Stomach (tissue), 4 donors: ENCODE results near the gene OFD1.

Source experiments
- POLR2AphosphoS5 ChIP-seq, 3 donors: sonication (generic); formaldehyde crosslinking; IDR thresholded peaks; one replicate each; pipeline ENCODE4 v1.6.1; 2016; ENCODE audit warnings: antibody characterized with exemption in 3 of 3
- TF ChIP-seq, protein P1 (sequence below), 7 experiments: fragments of 450-650 bp in 4 of 7; fragments of 200-600 bp in 3 of 7; sonication (generic) in 3 of 7; IDR thresholded peaks; one replicate each; pipeline ENCODE4 v1.5.1; 2016 to 2019; ENCODE audit warnings: antibody characterized with exemption in 7 of 7, control low read depth in 2 of 7, mild to moderate bottlenecking in 1 of 7

DNA sequence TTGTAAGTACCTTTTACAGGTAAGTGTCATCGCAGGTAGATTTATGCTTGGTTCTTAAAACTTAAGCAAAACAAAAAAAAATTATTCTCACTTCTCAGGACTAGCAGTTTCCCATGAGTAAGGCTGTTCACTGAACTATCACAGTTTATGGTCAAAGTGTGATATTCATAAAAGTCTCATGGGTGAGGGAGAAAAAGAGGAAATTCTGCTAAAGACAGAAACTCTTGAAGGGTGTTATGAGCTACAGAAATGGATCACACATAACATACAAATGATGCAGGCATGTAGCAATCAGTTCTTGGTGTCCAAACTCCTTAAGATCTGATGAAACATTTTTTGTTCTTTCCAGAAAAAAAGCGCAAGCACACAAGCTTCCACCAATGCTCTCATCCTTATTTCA is 37.1 kb upstream of the OFD1 start:
- no peak for TF ChIP-seq POLR2AphosphoS5 (IDR thresholded peaks at IDR 0.05)
- TF ChIP-seq, protein P1, sequence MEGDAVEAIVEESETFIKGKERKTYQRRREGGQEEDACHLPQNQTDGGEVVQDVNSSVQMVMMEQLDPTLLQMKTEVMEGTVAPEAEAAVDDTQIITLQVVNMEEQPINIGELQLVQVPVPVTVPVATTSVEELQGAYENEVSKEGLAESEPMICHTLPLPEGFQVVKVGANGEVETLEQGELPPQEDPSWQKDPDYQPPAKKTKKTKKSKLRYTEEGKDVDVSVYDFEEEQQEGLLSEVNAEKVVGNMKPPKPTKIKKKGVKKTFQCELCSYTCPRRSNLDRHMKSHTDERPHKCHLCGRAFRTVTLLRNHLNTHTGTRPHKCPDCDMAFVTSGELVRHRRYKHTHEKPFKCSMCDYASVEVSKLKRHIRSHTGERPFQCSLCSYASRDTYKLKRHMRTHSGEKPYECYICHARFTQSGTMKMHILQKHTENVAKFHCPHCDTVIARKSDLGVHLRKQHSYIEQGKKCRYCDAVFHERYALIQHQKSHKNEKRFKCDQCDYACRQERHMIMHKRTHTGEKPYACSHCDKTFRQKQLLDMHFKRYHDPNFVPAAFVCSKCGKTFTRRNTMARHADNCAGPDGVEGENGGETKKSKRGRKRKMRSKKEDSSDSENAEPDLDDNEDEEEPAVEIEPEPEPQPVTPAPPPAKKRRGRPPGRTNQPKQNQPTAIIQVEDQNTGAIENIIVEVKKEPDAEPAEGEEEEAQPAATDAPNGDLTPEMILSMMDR (IDR thresholded peaks at IDR 0.05), result no peak
